ENCODE results near the gene DZIP1.
A peak's percentile ranks its signal among the peaks of the same experiment; 100 is the strongest.

Gene DZIP1

DNA sequence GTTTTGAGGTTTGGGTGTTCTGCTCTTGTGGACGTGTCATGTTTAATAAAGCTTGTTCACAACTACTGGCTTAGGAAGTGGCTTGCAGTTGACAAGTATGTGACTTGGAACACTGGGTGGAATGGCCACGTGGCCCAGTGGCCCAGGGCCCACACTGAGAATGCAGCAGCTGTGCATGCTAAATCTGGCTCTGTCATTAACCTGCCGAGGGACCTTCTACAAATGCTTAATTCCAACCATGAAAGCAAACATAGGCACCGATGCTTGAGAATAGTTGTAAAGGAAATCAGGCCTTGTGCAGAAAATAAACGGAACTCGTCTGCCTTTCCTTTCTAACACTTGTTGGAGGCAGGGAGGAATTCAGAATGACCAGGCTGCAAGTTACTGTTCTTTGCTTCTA lies 103.6 kb downstream of the DZIP1 start:
- Histone ChIP-seq H3K9me3 (ENCODE audit: insufficient read depth, low read depth, low read length) (no peaks in the 10 kb centered on the region), H3K4me1 (ENCODE audit: insufficient read depth, low read length) (no peaks in the 10 kb centered on the region; the same call in 1 of the 2 replicates), H3K27ac (ENCODE audit: low read length) (no peak overlapping the region), H3K9ac (ENCODE audit: low read depth, low read length) (no peak overlapping the region), H3K4me3 (ENCODE audit: low read length) (no peak overlapping the region), H3K27me3 (ENCODE audit: insufficient read depth, low read length) (no peaks in the 10 kb centered on the region), H3K36me3 (ENCODE audit: insufficient read depth, low read depth, low read length) (no peaks in the 10 kb centered on the region)

DNA sequence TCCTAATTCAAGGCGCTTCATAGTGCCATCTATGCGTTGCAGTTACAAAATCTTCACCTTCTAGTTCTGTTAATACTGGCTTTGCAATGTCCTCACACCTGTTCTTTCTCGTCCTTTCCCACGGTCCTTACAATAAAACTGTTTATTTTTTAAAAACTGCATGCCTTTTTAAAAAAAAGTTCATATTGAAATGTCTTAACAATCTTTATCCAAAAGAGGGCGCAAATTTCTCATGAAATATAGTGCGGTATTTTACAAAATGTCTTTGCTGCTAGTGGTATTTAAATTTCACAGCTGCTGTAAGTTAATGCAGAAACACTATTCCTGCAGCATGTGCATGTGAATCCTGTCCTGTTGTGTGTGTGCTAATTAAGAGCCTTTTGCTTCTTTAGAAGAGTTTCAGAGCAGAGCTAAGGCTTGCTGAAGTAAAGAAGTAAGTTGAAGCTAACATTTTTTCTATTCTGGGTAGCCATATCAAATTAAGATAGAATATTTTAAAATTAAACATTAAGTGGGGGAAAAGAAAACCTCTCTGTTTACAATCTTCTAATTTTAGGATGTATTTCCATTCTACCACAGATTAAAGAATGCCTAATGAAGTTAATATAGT lies 107.8 kb downstream of the DZIP1 start:
- Histone ChIP-seq H3K27ac (ENCODE audit: low read length) (no peak overlapping the region), H3K27me3 (ENCODE audit: insufficient read depth, low read length) (no peaks in the 10 kb centered on the region), H3K36me3 (ENCODE audit: insufficient read depth, low read depth, low read length) (no peaks in the 10 kb centered on the region), H3K4me1 (ENCODE audit: insufficient read depth, low read length) (peaks cover 9% of the 10 kb centered on the region; the same call in 1 of the 2 replicates), H3K9me3 (ENCODE audit: insufficient read depth, low read depth, low read length) (no peaks in the 10 kb centered on the region), H3K4me3 (ENCODE audit: low read length) (no peak overlapping the region), H3K9ac (ENCODE audit: low read depth, low read length) (no peak overlapping the region)

DNA sequence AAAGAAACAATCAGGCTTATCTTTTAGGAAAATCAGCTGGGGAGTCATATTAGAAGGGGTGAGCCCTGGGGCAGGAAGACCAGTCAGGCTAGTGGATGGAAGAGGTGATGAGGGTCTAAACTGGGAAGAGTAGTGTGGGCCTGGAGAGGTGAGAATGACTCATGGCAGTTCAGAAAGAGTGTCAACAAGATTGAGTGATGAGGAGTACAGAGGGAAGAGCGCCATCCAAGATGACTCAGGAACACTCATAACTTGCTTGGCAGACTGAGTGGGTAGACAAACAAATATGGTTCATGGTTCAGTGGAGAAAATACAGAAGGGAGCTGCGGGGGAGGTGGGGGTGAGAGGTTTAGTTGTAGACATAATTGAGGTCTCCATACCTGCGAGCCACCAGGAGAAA lies 109.3 kb downstream of the DZIP1 start:
- no peaks in the 10 kb centered on the region for H3K27me3 ChIP-seq (ENCODE audit: insufficient read depth, low read length)
- H3K4me3 ChIP-seq (ENCODE audit: low read length), result no peak overlapping the region
- peaks cover 9% of the 10 kb centered on the region; the same call in 1 of the 2 replicates for H3K4me1 ChIP-seq (ENCODE audit: insufficient read depth, low read length)
- H3K27ac ChIP-seq (ENCODE audit: low read length), result no peak overlapping the region
- no peaks in the 10 kb centered on the region for H3K36me3 ChIP-seq (ENCODE audit: insufficient read depth, low read depth, low read length)
- H3K9me3 ChIP-seq (ENCODE audit: insufficient read depth, low read depth, low read length), result no peaks in the 10 kb centered on the region
- H3K9ac ChIP-seq (ENCODE audit: low read depth, low read length), result no peak overlapping the region

DNA sequence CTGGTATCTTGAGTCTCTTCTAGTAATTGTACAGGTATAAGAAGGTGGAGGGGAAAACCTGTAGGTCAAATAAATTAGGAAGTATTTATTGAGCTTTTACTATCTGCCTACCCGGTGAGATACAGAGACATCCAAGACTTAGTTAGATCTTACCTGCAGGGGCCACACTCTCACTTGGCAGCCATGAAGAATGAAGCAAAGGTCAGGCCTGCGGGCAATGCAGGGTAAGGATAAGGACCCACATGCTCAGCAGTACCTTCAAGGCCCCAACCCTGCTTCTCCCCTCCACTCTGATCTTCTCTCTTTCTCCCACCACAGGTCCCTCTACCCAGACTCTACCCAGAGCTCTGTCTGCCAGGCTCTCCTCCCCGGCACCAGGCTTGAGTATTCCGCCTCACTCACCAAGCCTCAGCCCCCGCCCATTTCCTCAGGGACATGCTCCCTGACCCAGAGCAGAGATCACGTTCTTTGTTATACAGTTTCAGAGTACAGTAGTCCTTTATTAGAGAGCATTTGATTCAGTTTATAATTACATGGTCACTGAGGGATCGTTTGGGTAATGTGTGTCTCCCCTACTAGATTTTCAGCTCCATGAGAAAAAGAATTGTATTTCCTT lies 110.9 kb downstream of the DZIP1 start:
- H3K4me3 ChIP-seq (ENCODE audit: low read length), result no peak overlapping the region
- no peaks in the 10 kb centered on the region for H3K9me3 ChIP-seq (ENCODE audit: insufficient read depth, low read depth, low read length)
- H3K27ac ChIP-seq (ENCODE audit: low read length), result no peak overlapping the region
- peak overlapping the region; percentile 26; the same call in 1 of the 2 replicates for H3K9ac ChIP-seq (ENCODE audit: low read depth, low read length)
- peaks cover 9% of the 10 kb centered on the region; the same call in 1 of the 2 replicates for H3K4me1 ChIP-seq (ENCODE audit: insufficient read depth, low read length)
- H3K27me3 ChIP-seq (ENCODE audit: insufficient read depth, low read length), result no peaks in the 10 kb centered on the region
- no peaks in the 10 kb centered on the region for H3K36me3 ChIP-seq (ENCODE audit: insufficient read depth, low read depth, low read length)

DNA sequence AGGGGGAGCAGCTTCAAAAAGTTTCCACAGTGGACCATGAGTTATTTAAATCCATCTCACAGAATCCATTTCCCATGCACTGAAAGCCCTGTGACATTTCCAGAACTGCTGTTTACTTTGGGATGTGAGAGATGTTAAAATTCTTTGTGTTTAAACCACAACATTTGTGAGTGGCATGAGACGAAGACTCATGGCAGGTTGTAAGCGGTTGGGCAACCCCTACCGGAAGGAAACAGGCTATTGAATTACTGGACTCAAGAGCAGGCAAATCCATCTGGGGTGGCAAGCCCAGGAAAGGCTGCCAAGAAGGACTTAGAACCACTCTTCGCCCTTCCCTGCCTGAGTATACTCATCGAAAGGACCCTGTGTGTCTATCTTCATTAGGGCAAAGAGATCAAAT lies 114.3 kb downstream of the DZIP1 start:
- H3K4me1 ChIP-seq (ENCODE audit: insufficient read depth, low read length), result peaks cover 9% of the 10 kb centered on the region; the same call in 1 of the 2 replicates
- H3K9me3 ChIP-seq (ENCODE audit: insufficient read depth, low read depth, low read length), result no peaks in the 10 kb centered on the region
- no peak overlapping the region for H3K9ac ChIP-seq (ENCODE audit: low read depth, low read length)
- H3K27ac ChIP-seq (ENCODE audit: low read length), result no peak overlapping the region
- no peaks in the 10 kb centered on the region for H3K27me3 ChIP-seq (ENCODE audit: insufficient read depth, low read length)
- H3K36me3 ChIP-seq (ENCODE audit: insufficient read depth, low read depth, low read length), result no peaks in the 10 kb centered on the region
- no peak overlapping the region for H3K4me3 ChIP-seq (ENCODE audit: low read length)

Data from iPS-20b (cell line).